Uterus (tissue), 2 donors: ENCODE measurements around the gene VRK1.

Experiments used
- POLR2A ChIP-seq, 2 donors: fragments of 450-650 bp; IDR thresholded peaks; one replicate each; pipeline ENCODE4 v1.6.1; 2016; ENCODE audit warnings: antibody characterized with exemption in 2 of 2, mild to moderate bottlenecking in 1 of 2, moderate library complexity in 1 of 2
- TF ChIP-seq, protein P1 (sequence below), 4 experiments: fragments of 200-600 bp in 2 of 4; fragments of 450-650 bp in 2 of 4; sonication (generic) in 2 of 4; IDR thresholded peaks; one replicate each; pipeline ENCODE4 v1.5.1; 2016 to 2019; ENCODE audit warnings: antibody characterized with exemption in 4 of 4, mild to moderate bottlenecking in 2 of 4, moderate library complexity in 1 of 4

DNA sequence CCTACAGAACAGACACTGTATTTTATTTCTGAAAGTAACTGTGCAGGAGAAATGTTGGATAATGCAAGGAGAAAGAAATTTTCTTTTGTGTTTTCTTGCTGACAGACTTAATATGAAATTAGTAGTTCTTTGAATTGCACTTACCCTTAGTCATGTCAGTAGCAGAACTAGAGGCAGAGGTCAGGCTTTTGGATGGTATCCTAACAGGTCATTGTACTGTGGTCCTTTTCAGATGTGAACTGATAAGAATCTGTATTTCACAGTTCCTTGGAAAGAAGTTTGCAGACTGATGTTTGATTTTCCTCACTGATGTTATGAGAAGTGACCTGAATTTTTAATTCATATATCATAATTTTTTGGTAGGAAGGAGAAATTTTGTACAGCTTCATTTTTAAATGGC lies 46.0 kb downstream of the VRK1 start:
- TF ChIP-seq, protein P1, sequence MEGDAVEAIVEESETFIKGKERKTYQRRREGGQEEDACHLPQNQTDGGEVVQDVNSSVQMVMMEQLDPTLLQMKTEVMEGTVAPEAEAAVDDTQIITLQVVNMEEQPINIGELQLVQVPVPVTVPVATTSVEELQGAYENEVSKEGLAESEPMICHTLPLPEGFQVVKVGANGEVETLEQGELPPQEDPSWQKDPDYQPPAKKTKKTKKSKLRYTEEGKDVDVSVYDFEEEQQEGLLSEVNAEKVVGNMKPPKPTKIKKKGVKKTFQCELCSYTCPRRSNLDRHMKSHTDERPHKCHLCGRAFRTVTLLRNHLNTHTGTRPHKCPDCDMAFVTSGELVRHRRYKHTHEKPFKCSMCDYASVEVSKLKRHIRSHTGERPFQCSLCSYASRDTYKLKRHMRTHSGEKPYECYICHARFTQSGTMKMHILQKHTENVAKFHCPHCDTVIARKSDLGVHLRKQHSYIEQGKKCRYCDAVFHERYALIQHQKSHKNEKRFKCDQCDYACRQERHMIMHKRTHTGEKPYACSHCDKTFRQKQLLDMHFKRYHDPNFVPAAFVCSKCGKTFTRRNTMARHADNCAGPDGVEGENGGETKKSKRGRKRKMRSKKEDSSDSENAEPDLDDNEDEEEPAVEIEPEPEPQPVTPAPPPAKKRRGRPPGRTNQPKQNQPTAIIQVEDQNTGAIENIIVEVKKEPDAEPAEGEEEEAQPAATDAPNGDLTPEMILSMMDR (IDR thresholded peaks at IDR 0.05), result no peak
- TF ChIP-seq POLR2A (IDR thresholded peaks at IDR 0.05), result no peak
